ENCODE results near the gene KLK12.

KLK12 gene

GRCh38 chr19:51018745-51019543, 15.9 kb downstream of the KLK12 start:
- in situ Hi-C loops (cut with HindIII; ENCODE audit: low sequenced_read_pairs): no loop called here

GRCh38 chr19:51016798-51017683, 17.8 kb downstream of the KLK12 start:
- in situ Hi-C loops (cut with HindIII; ENCODE audit: low sequenced_read_pairs): no loop called here

- in situ Hi-C loops (cut with HindIII; ENCODE audit: low sequenced_read_pairs): no loop called here
Observed at GRCh38 chr19:51015691-51016267, 19.0 kb downstream of the KLK12 start.

GRCh38 chr19:51014242-51014641, 20.6 kb downstream of the KLK12 start:
- in situ Hi-C loops (cut with HindIII; ENCODE audit: low sequenced_read_pairs): no loop called here

GRCh38 chr19:51012661-51013190, 22.1 kb downstream of the KLK12 start:
- in situ Hi-C loops (cut with HindIII; ENCODE audit: low sequenced_read_pairs): no loop called here

- in situ Hi-C loops (cut with HindIII; ENCODE audit: low sequenced_read_pairs): no loop called here
Observed at GRCh38 chr19:51010066-51010795, 24.6 kb downstream of the KLK12 start.

GRCh38 chr19:51009061-51009891, 25.5 kb downstream of the KLK12 start:
- in situ Hi-C loops (cut with HindIII; ENCODE audit: low sequenced_read_pairs): no loop called here

- in situ Hi-C loops (cut with HindIII; ENCODE audit: low sequenced_read_pairs): no loop called here
Observed at GRCh38 chr19:51007488-51007887, 27.3 kb downstream of the KLK12 start.

- in situ Hi-C loops (cut with HindIII; ENCODE audit: low sequenced_read_pairs): no loop called here
Observed at GRCh38 chr19:51006406-51006805, 28.4 kb downstream of the KLK12 start.

- in situ Hi-C loops (cut with HindIII; ENCODE audit: low sequenced_read_pairs): no loop called here
Observed at GRCh38 chr19:51005248-51005647, 29.6 kb downstream of the KLK12 start.

- in situ Hi-C loops (cut with HindIII; ENCODE audit: low sequenced_read_pairs): no loop called here
Observed at GRCh38 chr19:51003316-51003715, 31.5 kb downstream of the KLK12 start.

- in situ Hi-C loops (cut with HindIII; ENCODE audit: low sequenced_read_pairs): no loop called here
Observed at GRCh38 chr19:51002542-51003311, 32.1 kb downstream of the KLK12 start.

- in situ Hi-C loops (cut with HindIII; ENCODE audit: low sequenced_read_pairs): no loop called here
Observed at GRCh38 chr19:51002089-51002532, 32.7 kb downstream of the KLK12 start.

GRCh38 chr19:51001515-51001914, 33.3 kb downstream of the KLK12 start, which contains the start of gene KLK8:
Gene KLK8, minus strand, starts transcription at chr19:51001604. Its CDS starts 437 bp downstream, at chr19:51001167.
- in situ Hi-C loops (cut with HindIII; ENCODE audit: low sequenced_read_pairs): no loop called here

GRCh38 chr19:51000981-51001380, 33.8 kb downstream of the KLK12 start:
- in situ Hi-C loops (cut with HindIII; ENCODE audit: low sequenced_read_pairs): no loop called here

- in situ Hi-C loops (cut with HindIII; ENCODE audit: low sequenced_read_pairs): no loop called here
Observed at GRCh38 chr19:51000426-51000825, 34.4 kb downstream of the KLK12 start.

- in situ Hi-C loops (cut with HindIII; ENCODE audit: low sequenced_read_pairs): no loop called here
Observed at GRCh38 chr19:50998686-50999085, 36.1 kb downstream of the KLK12 start.

GRCh38 chr19:50998061-50998460, 36.7 kb downstream of the KLK12 start:
- in situ Hi-C loops (cut with HindIII; ENCODE audit: low sequenced_read_pairs): no loop called here

GRCh38 chr19:50994129-50994528, 40.7 kb downstream of the KLK12 start:
- in situ Hi-C loops (cut with HindIII; ENCODE audit: low sequenced_read_pairs): no loop called here
